Measurements from ENCODE around the gene TGIF1.

DNA sequence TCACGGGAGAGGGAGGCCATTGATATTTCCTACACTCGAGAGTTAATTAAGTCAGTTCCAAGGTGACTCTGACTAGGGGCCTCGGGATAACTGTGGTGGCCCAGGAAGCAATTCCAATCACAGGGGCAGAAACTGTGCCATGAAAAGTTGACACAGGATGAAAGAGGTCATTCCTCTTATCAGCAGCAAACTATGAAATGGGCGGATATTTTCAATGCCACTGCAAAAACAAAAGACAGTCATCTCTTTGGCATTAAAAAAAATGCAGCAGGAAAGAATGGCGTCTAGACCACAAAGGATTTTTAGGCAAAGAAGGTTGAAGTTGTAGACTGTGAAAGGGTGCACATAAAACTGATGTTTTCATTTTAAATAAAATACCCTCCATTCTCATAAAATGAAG is 50.0 kb downstream of the TGIF1 start:
- TF ChIP-seq, protein P1, sequence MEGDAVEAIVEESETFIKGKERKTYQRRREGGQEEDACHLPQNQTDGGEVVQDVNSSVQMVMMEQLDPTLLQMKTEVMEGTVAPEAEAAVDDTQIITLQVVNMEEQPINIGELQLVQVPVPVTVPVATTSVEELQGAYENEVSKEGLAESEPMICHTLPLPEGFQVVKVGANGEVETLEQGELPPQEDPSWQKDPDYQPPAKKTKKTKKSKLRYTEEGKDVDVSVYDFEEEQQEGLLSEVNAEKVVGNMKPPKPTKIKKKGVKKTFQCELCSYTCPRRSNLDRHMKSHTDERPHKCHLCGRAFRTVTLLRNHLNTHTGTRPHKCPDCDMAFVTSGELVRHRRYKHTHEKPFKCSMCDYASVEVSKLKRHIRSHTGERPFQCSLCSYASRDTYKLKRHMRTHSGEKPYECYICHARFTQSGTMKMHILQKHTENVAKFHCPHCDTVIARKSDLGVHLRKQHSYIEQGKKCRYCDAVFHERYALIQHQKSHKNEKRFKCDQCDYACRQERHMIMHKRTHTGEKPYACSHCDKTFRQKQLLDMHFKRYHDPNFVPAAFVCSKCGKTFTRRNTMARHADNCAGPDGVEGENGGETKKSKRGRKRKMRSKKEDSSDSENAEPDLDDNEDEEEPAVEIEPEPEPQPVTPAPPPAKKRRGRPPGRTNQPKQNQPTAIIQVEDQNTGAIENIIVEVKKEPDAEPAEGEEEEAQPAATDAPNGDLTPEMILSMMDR (IDR thresholded peaks at IDR 0.05) = no peak
- no peak for TF ChIP-seq POLR2A (IDR thresholded peaks at IDR 0.05)

All from body of pancreas (tissue), 4 donors.